ENCODE results near the gene CMIP.

The CMIP gene

DNA sequence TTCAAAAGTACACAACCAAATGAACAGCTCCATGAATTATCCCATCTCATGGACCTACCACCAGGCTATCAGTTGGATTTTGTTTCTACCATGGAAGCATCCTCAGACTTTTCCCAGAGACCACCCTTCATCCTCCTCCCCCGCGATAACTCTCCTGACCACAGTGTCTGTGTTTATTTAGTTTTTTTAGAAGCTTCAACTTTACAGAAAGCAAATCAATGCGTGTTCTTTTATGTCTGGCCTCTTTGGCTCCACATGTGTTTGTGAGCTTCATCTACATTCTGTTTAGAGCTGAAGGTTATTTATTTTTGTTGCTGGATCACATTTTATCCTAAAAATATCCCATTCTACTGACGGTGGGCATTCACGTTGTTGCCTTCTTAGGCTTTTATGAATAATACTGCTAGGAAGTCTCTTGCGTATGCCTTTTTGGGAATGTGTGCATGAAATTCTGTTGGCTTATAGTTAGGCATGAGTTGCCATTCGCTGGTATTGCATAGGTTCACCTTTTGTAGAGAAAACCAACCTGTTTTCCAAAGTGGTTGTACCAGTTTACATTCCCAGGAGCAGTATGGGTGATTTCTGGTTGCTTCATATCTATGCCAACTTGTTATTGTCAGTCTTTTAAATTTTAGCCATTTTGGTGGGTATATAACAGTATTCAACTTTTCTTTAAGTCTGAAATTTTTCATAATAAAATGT, 83.0 kb downstream of the CMIP start:
- DNase-seq (ENCODE audit: low spot score) = no peak
- Mint-ChIP-seq H3K36me3 (ENCODE audit: low read depth) (peaks cover 6% of the 10 kb centered on the region), H3K9me3 (no peaks in the 10 kb centered on the region), H3K4me1 (ENCODE audit: low read depth) (peaks cover 29% of the 10 kb centered on the region), H3K27me3 (ENCODE audit: low read depth) (no peaks in the 10 kb centered on the region), H3K27ac (no peak overlapping the region), H3K4me3 (no peak overlapping the region)

DNA sequence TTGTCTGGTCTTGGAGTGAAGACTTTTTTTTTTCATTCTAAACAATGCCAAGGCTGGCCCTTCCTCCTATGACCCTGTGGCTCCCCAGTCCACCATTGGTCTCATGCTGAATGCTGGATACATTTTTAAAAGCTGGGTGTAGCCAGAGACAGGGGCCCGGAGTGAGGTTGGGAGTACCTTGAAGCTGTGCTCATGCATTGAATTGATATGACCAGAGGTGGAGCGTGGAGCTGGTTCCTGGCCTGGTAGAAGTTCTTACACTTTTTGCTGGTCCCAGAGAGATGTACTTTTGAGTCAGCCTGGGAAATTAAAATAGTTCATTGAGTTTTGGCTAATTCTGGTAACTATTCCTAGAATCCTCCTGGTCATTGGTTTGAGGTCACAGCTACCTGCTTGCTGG, 83.6 kb downstream of the CMIP start:
- Mint-ChIP-seq H3K4me3 (no peak overlapping the region), H3K36me3 (ENCODE audit: low read depth) (peaks cover 4% of the 10 kb centered on the region), H3K27ac (no peak overlapping the region), H3K27me3 (ENCODE audit: low read depth) (no peaks in the 10 kb centered on the region), H3K9me3 (no peaks in the 10 kb centered on the region), H3K4me1 (ENCODE audit: low read depth) (peaks cover 24% of the 10 kb centered on the region)
- DNase-seq (ENCODE audit: low spot score) = no peak

DNA sequence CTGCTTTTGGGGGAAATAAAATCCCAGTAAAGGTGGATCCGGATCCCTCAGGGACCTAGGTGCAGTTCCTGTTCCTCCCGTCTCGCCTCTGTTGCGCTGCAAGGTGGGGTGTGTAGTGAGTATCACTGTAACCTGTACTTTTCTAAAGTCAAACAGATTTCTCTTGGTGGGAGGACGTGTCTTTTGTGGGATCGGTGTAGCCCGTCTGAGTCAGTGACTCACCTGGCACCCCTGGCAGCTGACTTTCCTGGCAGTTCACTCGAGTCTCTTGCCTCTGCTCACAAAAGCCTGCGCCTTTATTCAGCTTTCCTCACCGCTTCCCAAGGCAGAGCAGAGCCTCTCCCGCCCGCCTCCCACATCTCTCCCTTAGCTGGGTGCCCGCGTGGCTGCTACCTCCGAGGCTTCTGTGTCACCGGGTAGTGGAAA, 85.7 kb downstream of the CMIP start:
- no peak for DNase-seq (ENCODE audit: low spot score)
- H3K9me3 Mint-ChIP-seq = no peaks in the 10 kb centered on the region
- no peaks in the 10 kb centered on the region for H3K27me3 Mint-ChIP-seq (ENCODE audit: low read depth)
- peaks cover 15% of the 10 kb centered on the region for H3K4me1 Mint-ChIP-seq (ENCODE audit: low read depth)
- no peak overlapping the region for H3K4me3 Mint-ChIP-seq
- no peak overlapping the region for H3K27ac Mint-ChIP-seq
- H3K36me3 Mint-ChIP-seq (ENCODE audit: low read depth) = peaks cover 2% of the 10 kb centered on the region

DNA sequence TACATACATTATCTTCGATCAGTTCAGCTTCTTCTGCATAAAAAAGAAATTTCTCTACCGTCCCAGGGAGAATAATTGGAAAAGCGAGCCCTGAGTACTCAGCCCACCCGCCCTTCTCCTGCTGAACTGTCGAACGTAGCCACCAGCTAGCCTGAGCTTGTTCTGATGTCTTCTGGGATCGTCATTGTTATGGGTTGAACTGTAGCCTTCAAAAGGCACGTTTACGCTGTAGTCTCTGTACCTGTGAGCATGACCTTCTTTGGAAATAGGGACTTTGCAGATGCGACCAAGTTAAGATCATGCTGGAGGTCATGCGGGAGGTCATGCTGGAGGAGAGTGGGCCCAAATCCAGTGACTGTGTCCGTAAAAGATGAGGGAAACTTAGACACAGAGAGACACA, 86.2 kb downstream of the CMIP start:
- no peak overlapping the region for H3K27ac Mint-ChIP-seq
- no peak for DNase-seq (ENCODE audit: low spot score)
- H3K4me3 Mint-ChIP-seq = no peak overlapping the region
- H3K36me3 Mint-ChIP-seq (ENCODE audit: low read depth) = peaks cover 2% of the 10 kb centered on the region
- peaks cover 12% of the 10 kb centered on the region for H3K4me1 Mint-ChIP-seq (ENCODE audit: low read depth)
- H3K9me3 Mint-ChIP-seq = no peaks in the 10 kb centered on the region
- H3K27me3 Mint-ChIP-seq (ENCODE audit: low read depth) = no peaks in the 10 kb centered on the region

DNA sequence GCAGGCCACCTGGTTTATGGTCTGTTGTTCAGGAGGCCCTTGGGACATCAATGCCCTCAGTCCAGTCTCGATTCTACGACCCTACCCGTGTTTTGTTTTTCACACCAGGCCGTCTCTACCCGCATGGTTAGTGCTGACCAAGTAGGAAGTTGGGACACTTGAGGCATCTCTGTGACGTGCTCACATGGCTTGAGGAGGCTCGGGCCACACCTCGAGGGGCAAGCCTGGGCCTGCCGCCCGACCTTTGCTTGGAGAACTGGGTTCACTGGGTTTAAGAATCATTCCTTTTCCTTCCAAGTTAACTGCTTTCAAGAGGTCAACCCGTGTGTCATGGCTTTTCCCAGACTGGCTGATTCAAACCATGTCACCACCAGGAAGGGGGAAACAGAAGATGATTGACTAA, 86.8 kb downstream of the CMIP start:
- H3K27me3 Mint-ChIP-seq (ENCODE audit: low read depth) = no peaks in the 10 kb centered on the region
- H3K27ac Mint-ChIP-seq = no peak overlapping the region
- no peak for DNase-seq (ENCODE audit: low spot score)
- H3K9me3 Mint-ChIP-seq = no peaks in the 10 kb centered on the region
- peaks cover 2% of the 10 kb centered on the region for H3K36me3 Mint-ChIP-seq (ENCODE audit: low read depth)
- H3K4me3 Mint-ChIP-seq = no peak overlapping the region
- peaks cover 12% of the 10 kb centered on the region for H3K4me1 Mint-ChIP-seq (ENCODE audit: low read depth)

DNA sequence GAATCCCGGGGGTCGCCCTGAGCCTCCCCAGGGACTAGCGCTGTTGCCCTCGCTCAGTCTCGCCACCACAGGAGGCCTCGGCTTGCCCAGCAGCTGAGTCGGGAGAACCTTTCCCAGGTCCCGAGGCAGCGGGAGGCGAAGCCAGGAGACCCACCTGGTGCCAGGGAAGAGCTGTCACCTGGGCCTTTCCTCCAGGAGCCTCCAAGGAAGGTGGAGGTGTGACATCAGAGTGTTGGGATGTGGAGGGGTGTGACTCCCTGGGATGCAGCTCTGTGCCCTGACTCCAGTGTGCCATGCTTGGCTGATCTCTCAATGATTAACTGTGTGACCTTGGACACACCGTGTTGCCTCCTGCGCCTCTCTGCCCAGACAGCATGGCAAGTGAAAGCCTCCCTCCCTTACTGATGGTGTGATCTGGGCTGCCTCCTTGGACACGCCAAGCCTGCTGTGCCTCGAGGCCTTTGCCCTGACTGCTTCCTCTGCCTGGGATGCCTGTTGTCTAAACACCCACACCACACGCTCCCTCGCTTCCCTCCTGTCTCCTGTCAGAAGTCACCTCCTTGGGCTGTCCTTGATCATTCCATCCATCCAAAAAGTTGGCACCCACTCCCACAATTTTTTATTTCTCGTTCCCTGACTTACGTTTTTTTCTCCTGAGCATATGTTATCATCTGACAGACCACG, 88.0 kb downstream of the CMIP start:
- H3K9me3 Mint-ChIP-seq = no peaks in the 10 kb centered on the region
- no peaks in the 10 kb centered on the region for H3K27me3 Mint-ChIP-seq (ENCODE audit: low read depth)
- peaks cover 7% of the 10 kb centered on the region for H3K4me1 Mint-ChIP-seq (ENCODE audit: low read depth)
- H3K36me3 Mint-ChIP-seq (ENCODE audit: low read depth) = peaks cover 2% of the 10 kb centered on the region
- DNase-seq (ENCODE audit: low spot score) = no peak
- no peak overlapping the region for H3K4me3 Mint-ChIP-seq
- H3K27ac Mint-ChIP-seq = no peak overlapping the region

DNA sequence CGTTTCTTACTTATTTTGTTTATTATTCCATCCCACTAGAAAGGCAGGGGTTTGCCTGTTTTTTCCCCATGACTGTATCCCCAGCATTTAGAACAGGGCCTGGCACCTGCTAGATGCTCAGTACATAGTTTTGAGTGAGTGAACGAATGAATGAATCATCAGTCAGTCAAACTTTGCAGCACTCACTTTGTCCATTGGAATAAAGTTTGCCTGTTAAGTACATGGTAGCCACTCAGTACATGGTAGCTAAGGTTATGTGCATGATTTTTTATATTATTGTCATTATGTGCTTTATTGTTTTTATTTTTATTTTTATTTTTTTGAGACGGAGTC, 88.5 kb downstream of the CMIP start:
- peaks cover 2% of the 10 kb centered on the region for H3K36me3 Mint-ChIP-seq (ENCODE audit: low read depth)
- H3K27ac Mint-ChIP-seq = no peak overlapping the region
- no peaks in the 10 kb centered on the region for H3K9me3 Mint-ChIP-seq

DNA sequence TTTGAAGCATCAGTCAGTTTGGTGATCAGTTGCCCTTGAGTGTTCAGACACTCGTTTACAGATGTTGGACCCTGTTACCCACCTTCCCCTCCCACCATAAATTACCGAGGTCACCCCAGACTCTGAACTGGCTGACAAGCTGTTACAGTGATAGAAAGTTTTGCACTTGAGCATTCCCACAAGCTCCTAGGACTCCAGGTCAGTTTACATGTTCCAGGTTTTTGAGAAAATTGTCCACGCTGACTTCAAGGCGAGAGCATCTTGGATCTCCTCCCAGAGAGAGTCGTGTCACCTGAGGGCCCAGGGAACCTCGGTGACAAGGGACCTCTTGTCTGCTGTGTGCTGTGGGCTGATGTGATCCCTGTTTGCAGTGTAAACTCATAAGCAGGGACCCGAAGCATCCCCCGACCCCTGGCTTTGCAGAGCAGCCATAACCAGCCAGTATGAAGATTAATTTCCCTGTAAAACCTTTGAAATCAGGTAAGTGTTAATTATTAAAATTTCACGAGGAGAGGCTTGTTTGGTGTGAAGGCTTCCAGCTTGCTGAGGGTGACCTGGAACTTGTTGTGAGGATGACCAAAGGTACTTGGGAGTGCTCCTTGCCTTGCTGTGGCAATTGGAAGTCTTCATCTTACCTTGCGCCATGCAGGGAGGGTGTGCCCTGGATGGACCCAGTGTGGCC, 91.2 kb downstream of the CMIP start:
- Mint-ChIP-seq H3K4me1 (ENCODE audit: low read depth) (peaks cover 3% of the 10 kb centered on the region), H3K4me3 (no peak overlapping the region), H3K27me3 (ENCODE audit: low read depth) (no peaks in the 10 kb centered on the region), H3K36me3 (ENCODE audit: low read depth) (peaks cover 2% of the 10 kb centered on the region), H3K27ac (no peak overlapping the region), H3K9me3 (no peaks in the 10 kb centered on the region)
- DNase-seq (ENCODE audit: low spot score) = no peak

More for the DNA sequence above, 88.5 kb downstream of the CMIP start:
- Mint-ChIP-seq H3K4me1 (ENCODE audit: low read depth) (peaks cover 6% of the 10 kb centered on the region), H3K4me3 (no peak overlapping the region), H3K27me3 (ENCODE audit: low read depth) (no peaks in the 10 kb centered on the region)
- DNase-seq (ENCODE audit: low spot score) = no peak

DNA sequence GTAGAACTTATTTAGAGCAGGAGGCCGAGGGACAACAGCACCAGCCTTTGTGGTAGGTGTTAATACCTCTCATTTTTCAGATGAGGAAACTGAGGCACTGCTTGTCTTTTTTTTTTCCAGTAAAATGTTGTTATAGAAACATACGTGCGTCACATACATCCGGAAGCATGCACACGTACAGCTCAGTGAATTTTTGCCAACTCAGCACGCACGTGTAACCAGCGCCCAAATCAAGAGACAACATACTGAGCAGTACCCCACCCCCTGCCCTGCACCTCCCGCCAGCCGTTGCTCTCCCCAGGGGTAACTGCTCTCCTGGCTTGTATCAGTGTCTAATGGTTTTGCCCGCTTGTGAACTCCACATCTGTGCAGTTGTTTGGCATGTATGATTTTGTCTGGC, 92.0 kb downstream of the CMIP start:
- Mint-ChIP-seq H3K9me3 (no peaks in the 10 kb centered on the region), H3K4me3 (no peak overlapping the region), H3K4me1 (ENCODE audit: low read depth) (peaks cover 3% of the 10 kb centered on the region), H3K27me3 (ENCODE audit: low read depth) (no peaks in the 10 kb centered on the region), H3K36me3 (ENCODE audit: low read depth) (peaks cover 2% of the 10 kb centered on the region), H3K27ac (no peak overlapping the region)
- no peak for DNase-seq (ENCODE audit: low spot score)

DNA sequence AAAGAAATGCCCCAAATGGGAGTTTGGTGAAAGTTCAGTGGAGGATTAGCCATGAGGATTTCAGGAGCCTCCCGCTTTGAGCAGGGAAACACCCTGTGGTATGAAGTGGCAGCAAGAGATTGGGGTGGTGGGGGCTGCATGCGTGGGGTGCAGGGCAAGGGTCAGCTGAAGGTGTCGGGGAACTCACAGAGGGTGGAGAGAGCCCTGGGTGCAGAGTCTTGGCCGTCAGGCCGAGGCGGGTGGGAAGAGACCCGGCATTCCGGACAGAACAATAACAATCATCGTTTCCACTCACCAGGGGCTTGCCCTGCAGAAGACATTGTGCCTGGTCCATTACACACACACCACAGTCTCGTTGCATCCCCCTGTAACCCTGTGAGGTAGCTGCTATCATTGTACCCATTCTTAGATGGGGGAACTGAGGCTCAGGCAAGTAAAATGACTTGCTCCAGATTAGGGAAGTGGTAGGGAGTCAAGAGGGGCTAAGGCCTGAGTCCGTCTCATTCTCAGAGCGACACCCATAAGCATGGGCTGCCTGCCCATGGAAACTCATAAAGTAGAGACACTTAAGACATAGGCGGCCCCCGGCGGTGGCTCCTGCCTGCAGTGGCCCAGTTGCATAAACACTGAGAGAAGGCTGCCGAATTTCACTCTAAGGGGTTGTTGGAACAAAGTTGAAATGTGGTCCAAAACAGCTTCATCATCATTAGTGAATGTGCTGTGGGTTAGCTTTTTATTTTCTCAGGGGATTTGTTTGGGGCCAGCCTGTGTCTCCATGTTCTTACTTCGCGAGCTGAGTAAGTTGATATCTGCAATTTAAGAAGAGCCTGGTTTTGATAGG, 93.3 kb downstream of the CMIP start:
- Mint-ChIP-seq H3K4me3 (no peak overlapping the region), H3K4me1 (ENCODE audit: low read depth) (peaks cover 3% of the 10 kb centered on the region), H3K27ac (no peak overlapping the region), H3K27me3 (ENCODE audit: low read depth) (no peaks in the 10 kb centered on the region), H3K9me3 (no peaks in the 10 kb centered on the region), H3K36me3 (ENCODE audit: low read depth) (peaks cover 2% of the 10 kb centered on the region)
- no peak for DNase-seq (ENCODE audit: low spot score)

DNA sequence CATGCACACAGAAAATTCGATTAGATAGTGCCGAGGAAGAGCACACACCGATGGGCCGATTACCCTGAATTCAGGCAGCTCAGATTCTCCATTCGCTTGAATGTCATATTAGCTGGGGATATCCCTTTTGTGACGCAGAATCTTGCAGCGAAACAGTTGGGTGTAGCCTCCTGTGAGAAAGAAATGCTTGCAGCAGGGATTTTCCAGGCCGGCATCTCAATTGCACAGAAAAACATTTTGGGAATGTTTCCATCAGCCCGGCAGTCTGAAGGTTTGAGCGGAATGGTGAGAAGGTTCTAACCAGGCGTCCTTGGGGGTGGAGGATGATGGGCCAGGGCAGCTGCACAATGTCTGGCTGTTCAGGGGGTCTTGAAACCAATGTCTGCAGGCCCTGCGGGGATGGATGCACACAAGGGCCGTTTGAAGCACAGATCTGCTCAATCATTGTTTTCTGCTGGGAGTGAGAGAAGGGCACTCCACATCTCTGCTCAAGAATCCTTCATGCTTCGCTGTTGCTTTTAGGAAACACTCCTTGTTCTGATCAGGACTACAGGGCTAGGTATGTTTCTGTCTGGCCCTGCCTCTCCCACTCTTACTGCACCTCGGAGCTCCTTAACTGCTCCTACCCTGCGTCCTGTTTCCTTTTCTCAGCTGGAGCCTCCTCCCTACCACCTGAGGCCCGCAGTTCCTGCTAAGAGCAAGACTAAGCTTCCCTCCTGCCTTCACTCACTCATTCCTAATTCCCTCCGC, 94.6 kb downstream of the CMIP start:
- H3K27ac Mint-ChIP-seq = no peak overlapping the region
- H3K9me3 Mint-ChIP-seq = no peaks in the 10 kb centered on the region
- no peak for DNase-seq (ENCODE audit: low spot score)
- H3K4me3 Mint-ChIP-seq = no peak overlapping the region
- H3K27me3 Mint-ChIP-seq (ENCODE audit: low read depth) = no peaks in the 10 kb centered on the region
- peaks cover 6% of the 10 kb centered on the region for H3K4me1 Mint-ChIP-seq (ENCODE audit: low read depth)
- peaks cover 2% of the 10 kb centered on the region for H3K36me3 Mint-ChIP-seq (ENCODE audit: low read depth)

DNA sequence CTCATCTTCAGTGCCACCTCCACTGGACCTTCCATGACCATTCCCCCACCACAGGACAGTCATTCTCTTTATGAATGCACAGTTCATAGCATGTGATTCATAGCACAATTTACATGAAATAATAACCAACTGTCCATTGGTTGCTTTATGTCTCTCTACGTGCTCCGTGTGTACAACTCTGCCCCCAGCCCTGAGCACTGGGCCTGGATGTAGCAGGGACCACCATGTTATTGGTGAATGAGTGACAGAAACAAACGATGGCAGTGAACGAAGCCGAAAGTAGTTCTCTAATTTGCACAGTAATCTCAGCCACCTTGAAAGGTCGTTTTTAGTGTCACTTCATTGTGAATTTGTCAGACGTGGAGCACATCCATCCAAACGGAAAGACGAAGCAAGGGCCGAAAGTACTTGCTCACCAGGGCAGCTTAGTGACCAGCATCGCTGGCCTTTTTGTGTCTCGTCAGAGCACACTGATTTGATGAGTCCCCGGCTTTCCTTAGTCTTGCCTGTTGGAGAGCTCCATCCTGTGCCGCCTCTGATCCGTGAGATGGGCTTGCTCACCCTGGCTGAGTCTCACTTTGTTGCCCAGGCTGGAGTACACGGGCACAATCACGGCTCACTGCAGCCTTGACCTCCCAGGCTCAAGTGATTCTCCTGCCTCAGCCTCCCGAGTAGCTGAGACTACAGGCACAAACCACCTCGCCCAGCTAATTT, 95.3 kb downstream of the CMIP start:
- Mint-ChIP-seq H3K36me3 (ENCODE audit: low read depth) (peaks cover 2% of the 10 kb centered on the region), H3K9me3 (no peaks in the 10 kb centered on the region), H3K4me3 (no peak overlapping the region), H3K27me3 (ENCODE audit: low read depth) (no peaks in the 10 kb centered on the region), H3K4me1 (ENCODE audit: low read depth) (peaks cover 9% of the 10 kb centered on the region), H3K27ac (no peak overlapping the region)
- DNase-seq (ENCODE audit: low spot score) = no peak

DNA sequence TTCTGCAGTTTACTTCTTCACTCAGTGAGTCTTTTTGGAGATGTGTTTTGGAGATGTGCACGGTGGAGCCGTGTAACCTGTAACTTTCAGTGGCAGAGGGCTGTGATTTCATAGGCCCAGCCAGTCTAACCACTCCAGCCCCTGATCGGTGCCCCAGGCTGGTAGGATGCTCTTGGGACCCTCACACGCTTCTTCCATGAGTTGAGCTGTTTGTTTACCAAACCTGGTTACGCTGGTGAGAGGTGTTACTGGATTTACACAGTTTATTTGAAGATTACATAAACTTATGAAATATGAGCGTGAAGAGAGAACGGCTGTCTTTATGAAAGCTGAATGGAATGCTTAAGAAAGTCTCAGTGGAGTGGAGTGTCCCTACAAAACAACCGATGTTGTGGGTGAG, 96.7 kb downstream of the CMIP start:
- Mint-ChIP-seq H3K4me3 (no peak overlapping the region), H3K36me3 (ENCODE audit: low read depth) (peaks cover 2% of the 10 kb centered on the region), H3K27me3 (ENCODE audit: low read depth) (no peaks in the 10 kb centered on the region), H3K27ac (no peak overlapping the region), H3K9me3 (no peaks in the 10 kb centered on the region), H3K4me1 (ENCODE audit: low read depth) (peaks cover 9% of the 10 kb centered on the region)
- DNase-seq (ENCODE audit: low spot score) = no peak

Measured in T-helper 2 cell treated with Interferon-gamma antibody and Interleukin-4, amounts not matched to agents 5 μg/mL and 100 μg/mL, for 36 hours (primary cell).